ENCODE results near the gene MYH4. TPM values are rescaled to one million over a fixed set of nuclear protein-coding genes. Genes with fewer than 3 reads are reported as not detected.
A peak's percentile ranks its signal among the peaks of the same experiment; 100 is the strongest.

MYH4 gene
- total RNA-seq: under 1 TPM in 2 of 4 donors, not detected in 2; 0.04 to 0.36 TPM

DNA sequence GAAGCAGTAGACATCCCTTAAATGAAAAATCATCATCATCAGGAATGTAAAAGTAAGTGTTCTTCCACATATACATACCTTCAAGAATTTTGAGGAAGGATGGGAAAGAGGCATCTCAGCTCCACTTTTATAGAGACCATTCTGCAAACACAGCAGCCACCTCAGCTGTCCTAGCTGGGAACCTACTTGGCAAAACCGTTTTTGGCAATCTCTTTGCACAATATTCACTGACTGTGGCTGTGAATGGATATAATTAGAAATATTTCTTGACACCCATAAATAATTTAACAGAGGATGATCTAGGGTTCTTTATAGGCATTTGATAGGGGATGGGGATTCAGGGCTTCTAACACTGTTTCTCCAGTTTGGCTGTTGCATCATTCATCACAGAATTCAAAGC, at the start of gene MYH4:
Gene MYH4, minus strand, starts transcription at position 101 of the 400 bp plus-strand sequence. CDS start 2,814 bp downstream, outside the sequence.
- in situ Hi-C loops (cut with MboI; ENCODE audit: low sequenced_read_pairs in 4 of 4): no loop called here
- TF ChIP-seq, protein P1, sequence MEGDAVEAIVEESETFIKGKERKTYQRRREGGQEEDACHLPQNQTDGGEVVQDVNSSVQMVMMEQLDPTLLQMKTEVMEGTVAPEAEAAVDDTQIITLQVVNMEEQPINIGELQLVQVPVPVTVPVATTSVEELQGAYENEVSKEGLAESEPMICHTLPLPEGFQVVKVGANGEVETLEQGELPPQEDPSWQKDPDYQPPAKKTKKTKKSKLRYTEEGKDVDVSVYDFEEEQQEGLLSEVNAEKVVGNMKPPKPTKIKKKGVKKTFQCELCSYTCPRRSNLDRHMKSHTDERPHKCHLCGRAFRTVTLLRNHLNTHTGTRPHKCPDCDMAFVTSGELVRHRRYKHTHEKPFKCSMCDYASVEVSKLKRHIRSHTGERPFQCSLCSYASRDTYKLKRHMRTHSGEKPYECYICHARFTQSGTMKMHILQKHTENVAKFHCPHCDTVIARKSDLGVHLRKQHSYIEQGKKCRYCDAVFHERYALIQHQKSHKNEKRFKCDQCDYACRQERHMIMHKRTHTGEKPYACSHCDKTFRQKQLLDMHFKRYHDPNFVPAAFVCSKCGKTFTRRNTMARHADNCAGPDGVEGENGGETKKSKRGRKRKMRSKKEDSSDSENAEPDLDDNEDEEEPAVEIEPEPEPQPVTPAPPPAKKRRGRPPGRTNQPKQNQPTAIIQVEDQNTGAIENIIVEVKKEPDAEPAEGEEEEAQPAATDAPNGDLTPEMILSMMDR (IDR thresholded peaks at IDR 0.05 in 4 of 5, conservative IDR thresholded peaks at IDR 0.05 in 1 of 5): no peak
- no peak for TF ChIP-seq POLR2A (IDR thresholded peaks at IDR 0.05)
- Histone ChIP-seq H3K27me3 (no peaks in the 10 kb centered on the region), H3K4me1 (no peaks in the 10 kb centered on the region), H3K27ac (no peak within 1 kb of the TSS), H3K4me3 (no peak within 1 kb of the TSS), H3K36me3 (no peaks in the 10 kb centered on the region), H3K9me3 (no peaks in the 10 kb centered on the region)
- ATAC-seq (no peak), DNase-seq (no peak)
- intact Hi-C loops (cut with DNase I; ENCODE audit: low total_unique reads): no loop called here

DNA sequence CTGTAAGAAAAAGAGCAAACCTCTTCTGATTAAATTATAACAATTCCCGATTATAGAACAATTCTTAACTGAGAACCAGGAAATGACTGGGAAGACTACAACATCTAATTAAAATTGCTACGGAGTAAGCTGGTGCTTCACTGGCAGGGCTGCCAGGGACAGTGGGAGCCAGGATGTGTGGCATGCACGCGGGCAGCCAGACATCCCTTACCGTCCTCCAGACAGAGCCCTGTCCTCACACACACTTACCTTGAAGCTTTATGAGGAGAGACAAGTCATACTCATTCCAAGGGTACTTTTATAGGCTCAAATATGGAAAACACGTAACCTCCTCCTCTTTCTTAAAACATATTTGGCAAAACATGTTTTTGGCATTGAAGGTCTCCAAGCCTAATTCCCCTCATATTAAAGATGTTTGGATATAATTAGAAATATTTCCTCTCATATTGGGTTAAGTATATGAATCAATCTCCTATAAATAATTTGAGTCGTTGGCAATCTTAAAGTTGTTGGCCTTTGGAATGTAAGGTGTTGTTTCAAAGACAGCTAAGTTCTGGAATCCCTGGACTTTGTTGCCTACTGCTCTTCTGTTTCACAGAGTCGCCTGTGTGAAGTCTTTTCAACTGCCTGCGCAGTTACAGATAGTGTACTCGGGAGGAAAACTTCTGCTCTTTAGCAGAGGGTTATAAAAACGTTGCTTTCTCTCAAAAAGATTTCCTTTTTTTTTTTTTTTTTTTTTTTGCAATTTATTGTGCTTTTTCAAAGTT, 49.1 kb upstream of the MYH4 start, which contains the start of gene MYH1:
Gene MYH1, minus strand, starts transcription at position 272 of the 767 bp plus-strand sequence. CDS start 1,900 bp downstream, outside the sequence.
- no peaks in the 10 kb centered on the region for H3K27me3 ChIP-seq
- in situ Hi-C loops (cut with MboI; ENCODE audit: low sequenced_read_pairs in 4 of 4) (loop anchor here in 1 of 4 donors (10.0 kb wide), 1 partner anchor 96 kb away; no protein-coding TSS in a partner anchor), intact Hi-C loops (cut with DNase I; ENCODE audit: low total_unique reads) (no loop called here)
- no peaks in the 10 kb centered on the region for H3K36me3 ChIP-seq
- peak in 1 of 2 donors; percentile 43 for DNase-seq
- peak; percentile 35 to 48 for ATAC-seq
- no peaks in the 10 kb centered on the region for H3K4me1 ChIP-seq
- H3K4me3 ChIP-seq: peak within 1 kb of the TSS in 1 of 4 donors; percentile 3
- H3K9me3 ChIP-seq: no peaks in the 10 kb centered on the region
- no peak for TF ChIP-seq POLR2A (IDR thresholded peaks at IDR 0.05)
- TF ChIP-seq, protein P1 (IDR thresholded peaks at IDR 0.05 in 4 of 5, conservative IDR thresholded peaks at IDR 0.05 in 1 of 5): no peak
- H3K27ac ChIP-seq: peak within 1 kb of the TSS in 3 of 4 donors; percentile 24 to 82 (median 78)

DNA sequence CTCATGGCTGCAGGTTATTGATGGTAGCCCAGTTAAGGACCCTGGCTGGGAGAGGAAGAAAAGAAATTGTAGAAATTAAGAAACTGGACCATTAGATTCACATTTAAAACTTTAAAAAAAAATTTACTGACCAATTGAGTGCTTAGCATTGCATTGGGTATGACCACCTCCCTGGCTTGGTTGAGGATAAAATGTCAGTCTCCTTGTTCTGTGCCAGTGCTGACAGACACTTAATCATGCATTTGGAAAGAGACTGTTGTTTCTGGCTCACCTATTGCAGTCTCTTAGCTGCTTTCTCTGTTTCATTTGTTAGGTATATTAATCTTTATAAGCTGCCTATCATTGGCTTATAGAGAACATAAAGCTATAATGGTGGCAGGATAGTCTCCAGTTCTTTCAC, 47.3 kb upstream of the MYH4 start:
- H3K36me3 ChIP-seq: no peaks in the 10 kb centered on the region

DNA sequence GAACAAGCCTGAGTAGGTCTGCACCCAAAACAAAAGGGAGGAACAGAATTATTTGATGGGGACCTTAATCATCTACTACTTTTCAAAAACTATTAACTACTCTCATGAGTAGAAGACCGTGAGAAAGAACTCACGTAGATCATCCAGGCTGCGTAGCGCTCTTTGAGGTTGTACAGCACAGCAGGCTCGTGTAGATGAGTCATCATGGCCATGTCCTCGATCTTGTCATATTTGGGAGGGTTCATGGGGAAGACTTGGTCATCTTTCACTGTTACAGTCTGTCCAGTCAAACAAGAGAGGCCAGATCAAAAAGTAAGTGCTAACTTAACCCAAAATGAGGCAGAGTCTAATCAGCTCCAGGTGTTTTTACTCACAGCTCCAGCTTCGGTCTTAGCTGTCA, 46.7 kb upstream of the MYH4 start:
- no peaks in the 10 kb centered on the region for H3K9me3 ChIP-seq
- H3K36me3 ChIP-seq: no peaks in the 10 kb centered on the region
- ATAC-seq: peak; percentile 37 to 71
- H3K27ac ChIP-seq: peak overlapping the region; percentile 74 to 82 (median 78)
- no peaks in the 10 kb centered on the region for H3K27me3 ChIP-seq
- H3K4me3 ChIP-seq: no peak overlapping the region
- peak in 1 of 2 donors; percentile 7 for DNase-seq
- TF ChIP-seq, protein P1 (IDR thresholded peaks at IDR 0.05 in 4 of 5, conservative IDR thresholded peaks at IDR 0.05 in 1 of 5): no peak
- TF ChIP-seq POLR2A (IDR thresholded peaks at IDR 0.05): no peak
- in situ Hi-C loops (cut with MboI; ENCODE audit: low sequenced_read_pairs in 4 of 4): loop anchor here in 1 of 4 donors (10.0 kb wide), 1 partner anchor 99 kb away; no protein-coding TSS in a partner anchor
- intact Hi-C loops (cut with DNase I; ENCODE audit: low total_unique reads): loop anchor here (2.0 kb wide), 1 partner anchor 99 kb away; no protein-coding TSS in a partner anchor
- peaks cover 0 to 2% of the 10 kb centered on the region in 2 donors for H3K4me1 ChIP-seq

More for the DNA sequence above, 47.3 kb upstream of the MYH4 start:
- Histone ChIP-seq H3K4me3 (no peak overlapping the region), H3K9me3 (no peaks in the 10 kb centered on the region), H3K27me3 (no peaks in the 10 kb centered on the region), H3K4me1 (peaks cover 0 to 2% of the 10 kb centered on the region in 2 donors), H3K27ac (peak overlapping the region; percentile 74 to 82 (median 78))
- TF ChIP-seq, protein P1 (IDR thresholded peaks at IDR 0.05 in 4 of 5, conservative IDR thresholded peaks at IDR 0.05 in 1 of 5): no peak
- no peak for TF ChIP-seq POLR2A (IDR thresholded peaks at IDR 0.05)
- in situ Hi-C loops (cut with MboI; ENCODE audit: low sequenced_read_pairs in 4 of 4): loop anchor here in 1 of 4 donors (10.0 kb wide), 1 partner anchor 98 kb away; no protein-coding TSS in a partner anchor
- DNase-seq (no peak), ATAC-seq (peak; percentile 60 to 67)
- intact Hi-C loops (cut with DNase I; ENCODE audit: low total_unique reads): loop anchor here (2.0 kb wide), 1 partner anchor 98 kb away; no protein-coding TSS in a partner anchor

Measured in gastrocnemius medialis (tissue), 4 donors.